ENCODE measurements around the gene MEP1A. TPM values are rescaled to one million over a fixed set of nuclear protein-coding genes. Genes with fewer than 3 reads are reported as not detected.

Gene MEP1A
- total and polyA plus RNA-seq, 2 of the 4 experiments (the other 2 are of a cell fraction), result not detected

DNA sequence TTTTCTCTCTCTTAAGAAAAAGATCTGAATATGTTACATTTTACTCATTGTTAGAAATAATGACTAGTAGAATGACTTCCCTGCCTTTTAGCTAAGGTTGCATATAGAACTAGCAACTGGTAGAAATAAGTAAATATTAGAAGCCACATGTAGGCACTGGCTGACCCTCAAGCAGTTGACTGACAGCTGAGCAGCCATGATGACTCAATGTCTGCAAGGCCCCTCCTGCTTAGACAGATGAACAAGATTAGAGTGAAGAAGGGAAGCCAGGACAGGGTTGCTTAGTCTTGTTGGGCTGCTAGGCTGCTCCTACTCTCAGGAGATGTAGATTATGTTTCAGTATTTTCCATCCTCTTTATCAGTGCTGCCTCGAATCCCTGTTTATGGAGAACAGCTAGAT is 6.5 kb downstream of the MEP1A start:
- Histone ChIP-seq H3K4me2 (ENCODE audit: low read depth, low read length) (no peak overlapping the region), H4K5ac (ENCODE audit: low read depth, low read length) (no peak overlapping the region), H2BK15ac (ENCODE audit: low read depth, low read length) (no peak overlapping the region), H3K79me1 (ENCODE audit: low read depth in 1 of 2, low read length in 2 of 2) (no peaks in the 10 kb centered on the region), H2AK9ac (replicated peaks; ENCODE audit: low read depth, low read length, poor library complexity) (no peak overlapping the region), H2BK120ac (ENCODE audit: low read depth, low read length) (no peak overlapping the region), H3K27ac (ENCODE audit: insufficient read depth, low read length) (no peak overlapping the region), H3K27me3 (ENCODE audit: control insufficient read depth, insufficient read depth, low read length) (no peaks in the 10 kb centered on the region), H3K4me3 (ENCODE audit: insufficient read depth, low read depth, low read length) (no peak overlapping the region), H4K20me1 (ENCODE audit: insufficient read depth, low read length) (no peaks in the 10 kb centered on the region), H3K9me1 (ENCODE audit: insufficient read depth, low read length) (no peaks in the 10 kb centered on the region), H3K4me1 (ENCODE audit: control insufficient read depth, insufficient read depth, low read length) (no peaks in the 10 kb centered on the region), H3K36me3 (ENCODE audit: control insufficient read depth, insufficient read depth, low read length) (no peaks in the 10 kb centered on the region), H3K4ac (ENCODE audit: low read depth, low read length) (no peak overlapping the region), H4K91ac (ENCODE audit: insufficient read depth, low read depth, low read length) (no peak overlapping the region), H2AFZ (replicated peaks; ENCODE audit: low read length, poor library complexity) (no peak overlapping the region), H3K56ac (ENCODE audit: extremely low read depth, insufficient read depth, low read length) (no peak overlapping the region), H3K23ac (ENCODE audit: low read depth, low read length) (no peak overlapping the region), H2BK5ac (ENCODE audit: low read depth, low read length, poor library complexity, severe bottlenecking) (no peak overlapping the region), H2BK20ac (ENCODE audit: low read depth, low read length) (no peak overlapping the region), H3K14ac (replicated peaks; ENCODE audit: low read depth, low read length) (no peak overlapping the region), H3K9ac (ENCODE audit: low read depth, low read length) (no peak overlapping the region), H3K9me3 (ENCODE audit: control insufficient read depth, insufficient read depth, low read length) (no peaks in the 10 kb centered on the region), H4K8ac (ENCODE audit: low read depth in 2 of 2, low read length in 2 of 2) (no peak overlapping the region), H3K18ac (ENCODE audit: low read depth, low read length) (no peak overlapping the region), H2AK5ac (ENCODE audit: low read depth, low read length) (no peak overlapping the region)
- dilution Hi-C loops (cut with HindIII; ENCODE audit: low sequenced_read_pairs, unreplicated experiment) (no loop called here), intact Hi-C loops (cut with micrococcal nuclease) (no loop called here), in situ Hi-C loops (cut with MboI; ENCODE audit: low sequenced_read_pairs) (loop anchor here (25.0 kb wide), 1 partner anchor 387 kb away; no protein-coding TSS in a partner anchor)
- BruUV-seq (replicated peaks), result no TSS peak
- ATAC-seq (ENCODE audit: low read depth) (no peak), DNase-seq (no peak)
- no peak for TF ChIP-seq MXI1 (IDR thresholded peaks at IDR 0.05; ENCODE audit: borderline replicate concordance, low read depth, low read length)
- TF ChIP-seq NFE2L2 (IDR thresholded peaks at IDR 0.05; ENCODE audit: low read depth, low read length), result no peak
- no peak for TF ChIP-seq RFX5 (IDR thresholded peaks at IDR 0.05; ENCODE audit: low read depth, low read length)
- no peak for TF ChIP-seq RAD21 (IDR thresholded peaks at IDR 0.05; ENCODE audit: low read length)
- TF ChIP-seq, protein P1, sequence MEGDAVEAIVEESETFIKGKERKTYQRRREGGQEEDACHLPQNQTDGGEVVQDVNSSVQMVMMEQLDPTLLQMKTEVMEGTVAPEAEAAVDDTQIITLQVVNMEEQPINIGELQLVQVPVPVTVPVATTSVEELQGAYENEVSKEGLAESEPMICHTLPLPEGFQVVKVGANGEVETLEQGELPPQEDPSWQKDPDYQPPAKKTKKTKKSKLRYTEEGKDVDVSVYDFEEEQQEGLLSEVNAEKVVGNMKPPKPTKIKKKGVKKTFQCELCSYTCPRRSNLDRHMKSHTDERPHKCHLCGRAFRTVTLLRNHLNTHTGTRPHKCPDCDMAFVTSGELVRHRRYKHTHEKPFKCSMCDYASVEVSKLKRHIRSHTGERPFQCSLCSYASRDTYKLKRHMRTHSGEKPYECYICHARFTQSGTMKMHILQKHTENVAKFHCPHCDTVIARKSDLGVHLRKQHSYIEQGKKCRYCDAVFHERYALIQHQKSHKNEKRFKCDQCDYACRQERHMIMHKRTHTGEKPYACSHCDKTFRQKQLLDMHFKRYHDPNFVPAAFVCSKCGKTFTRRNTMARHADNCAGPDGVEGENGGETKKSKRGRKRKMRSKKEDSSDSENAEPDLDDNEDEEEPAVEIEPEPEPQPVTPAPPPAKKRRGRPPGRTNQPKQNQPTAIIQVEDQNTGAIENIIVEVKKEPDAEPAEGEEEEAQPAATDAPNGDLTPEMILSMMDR (conservative IDR thresholded peaks at IDR 0.05; ENCODE audit: low read depth, low read length), result no peak
- no peak for TF ChIP-seq CEBPB (IDR thresholded peaks at IDR 0.05; ENCODE audit: low read depth, low read length)
- TF ChIP-seq BHLHE40 (IDR thresholded peaks at IDR 0.05; ENCODE audit: low read depth, low read length), result no peak
- no peak for TF ChIP-seq MAFK (IDR thresholded peaks at IDR 0.05; ENCODE audit: low read depth, low read length)
- TF ChIP-seq FOS (IDR thresholded peaks at IDR 0.05; ENCODE audit: low read depth, low read length), result no peak
- TF ChIP-seq, protein P2, sequence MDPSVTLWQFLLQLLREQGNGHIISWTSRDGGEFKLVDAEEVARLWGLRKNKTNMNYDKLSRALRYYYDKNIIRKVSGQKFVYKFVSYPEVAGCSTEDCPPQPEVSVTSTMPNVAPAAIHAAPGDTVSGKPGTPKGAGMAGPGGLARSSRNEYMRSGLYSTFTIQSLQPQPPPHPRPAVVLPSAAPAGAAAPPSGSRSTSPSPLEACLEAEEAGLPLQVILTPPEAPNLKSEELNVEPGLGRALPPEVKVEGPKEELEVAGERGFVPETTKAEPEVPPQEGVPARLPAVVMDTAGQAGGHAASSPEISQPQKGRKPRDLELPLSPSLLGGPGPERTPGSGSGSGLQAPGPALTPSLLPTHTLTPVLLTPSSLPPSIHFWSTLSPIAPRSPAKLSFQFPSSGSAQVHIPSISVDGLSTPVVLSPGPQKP (IDR thresholded peaks at IDR 0.05; ENCODE audit: borderline replicate concordance, low read depth, low read length), result no peak
- TF ChIP-seq CHD1 (IDR thresholded peaks at IDR 0.05; ENCODE audit: low read depth, low read length), result no peak
- TF ChIP-seq, protein P3, sequence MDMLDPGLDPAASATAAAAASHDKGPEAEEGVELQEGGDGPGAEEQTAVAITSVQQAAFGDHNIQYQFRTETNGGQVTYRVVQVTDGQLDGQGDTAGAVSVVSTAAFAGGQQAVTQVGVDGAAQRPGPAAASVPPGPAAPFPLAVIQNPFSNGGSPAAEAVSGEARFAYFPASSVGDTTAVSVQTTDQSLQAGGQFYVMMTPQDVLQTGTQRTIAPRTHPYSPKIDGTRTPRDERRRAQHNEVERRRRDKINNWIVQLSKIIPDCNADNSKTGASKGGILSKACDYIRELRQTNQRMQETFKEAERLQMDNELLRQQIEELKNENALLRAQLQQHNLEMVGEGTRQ (IDR thresholded peaks at IDR 0.05; ENCODE audit: low read depth, low read length), result no peak
- no peak for TF ChIP-seq MAZ (IDR thresholded peaks at IDR 0.05; ENCODE audit: borderline replicate concordance, low read depth, low read length)
- no peak for TF ChIP-seq SMC3 (IDR thresholded peaks at IDR 0.05; ENCODE audit: low read depth, low read length)
- TF ChIP-seq RCOR1 (IDR thresholded peaks at IDR 0.05; ENCODE audit: insufficient replicate concordance, low read length), result no peak
- no peak for TF ChIP-seq POLR2A (IDR thresholded peaks at IDR 0.05; ENCODE audit: low read depth, low read length)
- WGBS, 2 experiments (ENCODE audit: extremely low coverage in 2 of 2, insufficient read length in 1 of 2), result no CpG with 5 or more reads among the region's 1 CpG
- ChIA-PET POLR2A (ENCODE audit: unreplicated experiment) (no interaction called here), CTCF (no interaction called here)

Data from IMR-90 (cell line).